NCI-H82 (cell line): ENCODE results near the gene KRCC1.
"Not testable (repeated sequence)": the region's sequence is repeated elsewhere in the genome, so short reads cannot be mapped to it uniquely, and the experiment has no call there.

ENCODE experiments used
- DNase-seq: peaks from one replicate; lab custom pipeline; 2025; lab: John Stamatoyannopoulos, UW

The KRCC1 gene

GRCh38 chr2:88000474-88000873, 55.1 kb downstream of the KRCC1 start:
- DNase-seq = not testable (repeated sequence)

DNA sequence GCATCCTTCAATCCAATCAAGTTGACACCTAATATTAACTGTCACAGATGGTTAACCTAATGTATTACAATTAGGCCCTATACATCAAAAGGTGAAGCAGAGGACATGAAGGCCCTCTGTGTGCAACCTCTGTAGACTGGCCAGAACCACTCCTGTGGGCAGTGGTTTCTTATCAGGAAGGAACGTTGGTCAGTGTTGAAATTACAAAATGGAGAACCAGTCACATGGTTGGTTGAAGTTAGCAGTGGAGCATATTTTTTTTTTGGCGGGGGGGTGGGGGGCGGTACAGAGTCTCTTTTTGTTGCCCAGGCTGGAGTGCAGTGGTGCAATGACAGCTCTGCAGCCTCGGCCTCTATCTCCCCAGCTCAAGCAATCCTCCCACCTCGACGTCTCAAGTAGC, 59.0 kb downstream of the KRCC1 start:
- no peak for DNase-seq

GRCh38 chr2:87995756-87996155, 59.8 kb downstream of the KRCC1 start:
- no peak for DNase-seq

DNA sequence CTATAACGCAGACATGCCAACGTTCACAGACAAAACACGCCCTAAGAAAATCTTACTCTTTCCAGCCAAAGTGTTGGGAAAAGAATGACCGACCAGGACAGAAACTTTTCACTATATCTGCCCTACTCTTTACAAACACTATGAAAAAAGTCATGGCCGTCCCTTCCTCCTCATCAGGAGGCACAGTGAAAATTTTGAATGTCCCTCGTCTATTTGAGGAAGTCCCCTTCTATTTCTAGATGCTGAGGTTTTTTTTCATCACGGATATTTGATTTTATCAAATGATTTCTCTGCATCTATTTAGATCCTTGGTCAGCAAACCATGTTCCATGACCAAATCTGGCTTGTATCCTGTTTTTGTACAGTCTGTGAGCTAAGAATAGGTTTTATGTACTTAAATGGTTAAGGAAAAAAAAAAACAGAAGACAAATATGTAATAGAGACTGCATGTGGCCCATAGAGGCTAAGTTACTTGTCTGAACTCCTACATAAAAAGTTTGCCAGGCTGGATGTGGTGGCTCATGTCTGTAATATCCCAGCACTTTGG, 61.2 kb downstream of the KRCC1 start:
- not testable (repeated sequence) for DNase-seq

DNA sequence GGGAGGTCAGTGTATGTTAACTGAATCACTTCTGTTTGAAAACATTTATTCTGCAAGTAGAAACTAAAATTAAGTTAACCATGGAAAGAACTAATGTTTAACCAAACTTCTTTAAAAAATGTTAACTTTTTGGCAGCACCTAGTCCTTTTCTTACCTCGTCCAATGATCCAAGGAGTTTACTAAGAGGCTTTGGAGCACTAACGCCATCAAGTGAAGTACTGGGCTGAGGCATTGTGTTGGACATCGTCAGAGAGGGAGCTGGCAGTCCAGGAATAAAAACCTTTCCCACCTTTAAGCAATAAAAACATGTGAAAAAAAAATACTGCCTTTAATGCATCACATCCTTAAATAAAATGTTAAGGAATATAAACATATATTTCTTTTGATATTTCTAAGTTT, 63.0 kb downstream of the KRCC1 start:
- DNase-seq = not testable (repeated sequence)

GRCh38 chr2:87987473-87987872, 68.1 kb downstream of the KRCC1 start:
- not testable (repeated sequence) for DNase-seq

DNA sequence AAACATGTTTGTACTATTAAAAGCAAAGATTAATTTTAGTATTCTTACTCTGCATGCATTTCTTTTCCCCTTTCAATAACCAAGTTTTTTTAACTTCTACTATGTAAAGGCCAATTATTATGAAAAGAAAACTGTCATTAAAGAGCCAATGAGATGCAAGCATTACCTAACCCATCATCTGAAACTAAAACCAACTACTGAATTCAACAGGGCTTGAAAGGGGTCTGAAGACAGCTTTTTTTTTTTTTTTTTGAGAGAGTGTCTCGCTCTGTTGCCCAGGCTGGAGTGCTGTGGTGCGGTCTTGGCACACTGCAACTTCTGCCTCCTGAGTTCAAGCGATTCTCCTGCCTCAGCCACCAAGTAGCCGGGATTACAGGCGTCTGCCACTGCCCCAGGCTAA, 69.7 kb downstream of the KRCC1 start:
- DNase-seq = not testable (repeated sequence)

DNA sequence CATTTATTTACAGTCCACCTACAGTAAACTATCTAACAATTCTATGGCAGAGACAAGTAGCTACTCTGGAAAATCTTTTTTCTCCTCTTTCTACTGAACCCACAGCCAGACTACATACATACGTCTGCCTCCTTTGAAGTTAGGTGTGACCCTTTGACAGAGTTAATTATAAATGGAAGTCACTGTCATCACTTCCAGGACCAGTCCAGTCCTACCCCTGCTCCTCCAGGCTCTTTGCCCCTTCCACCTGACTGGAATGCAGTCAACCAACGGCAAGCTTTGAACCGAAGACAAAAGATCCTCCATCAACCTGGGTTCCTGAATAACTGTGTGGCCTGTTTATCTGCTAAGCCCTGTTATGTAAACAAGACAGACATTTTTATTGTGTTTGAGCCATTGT, 74.4 kb downstream of the KRCC1 start:
- not testable (repeated sequence) for DNase-seq
